Suprapubic skin (tissue), 4 donors: Measurements from ENCODE around the gene ARHGAP4.

Experiments used
- EP300 ChIP-seq: sonication (generic); formaldehyde crosslinking; IDR thresholded peaks from one replicate; pipeline ENCODE4 v1.6.1; 2017; ENCODE audit warnings: antibody characterized with exemption
- POLR2A ChIP-seq, 2 donors: fragments of 450-650 bp; IDR thresholded peaks; one replicate each; pipeline ENCODE4 v1.6.1; 2017; ENCODE audit warnings: antibody characterized with exemption in 2 of 2, mild to moderate bottlenecking in 2 of 2, moderate library complexity in 2 of 2
- POLR2AphosphoS5 ChIP-seq, 3 donors: sonication (generic); formaldehyde crosslinking; IDR thresholded peaks; one replicate each; pipeline ENCODE4 v1.6.1; 2017; ENCODE audit warnings: antibody characterized with exemption in 3 of 3
- TF ChIP-seq, protein P1 (sequence below), 2 donors: fragments of 200-600 bp in 1 of 2; fragments of 450-650 bp in 1 of 2; sonication (generic) in 1 of 2; IDR thresholded peaks; one replicate each; pipeline ENCODE4 v1.5.1; 2016 to 2019; ENCODE audit warnings: antibody characterized with exemption in 2 of 2, mild to moderate bottlenecking in 1 of 2, moderate library complexity in 1 of 2

DNA sequence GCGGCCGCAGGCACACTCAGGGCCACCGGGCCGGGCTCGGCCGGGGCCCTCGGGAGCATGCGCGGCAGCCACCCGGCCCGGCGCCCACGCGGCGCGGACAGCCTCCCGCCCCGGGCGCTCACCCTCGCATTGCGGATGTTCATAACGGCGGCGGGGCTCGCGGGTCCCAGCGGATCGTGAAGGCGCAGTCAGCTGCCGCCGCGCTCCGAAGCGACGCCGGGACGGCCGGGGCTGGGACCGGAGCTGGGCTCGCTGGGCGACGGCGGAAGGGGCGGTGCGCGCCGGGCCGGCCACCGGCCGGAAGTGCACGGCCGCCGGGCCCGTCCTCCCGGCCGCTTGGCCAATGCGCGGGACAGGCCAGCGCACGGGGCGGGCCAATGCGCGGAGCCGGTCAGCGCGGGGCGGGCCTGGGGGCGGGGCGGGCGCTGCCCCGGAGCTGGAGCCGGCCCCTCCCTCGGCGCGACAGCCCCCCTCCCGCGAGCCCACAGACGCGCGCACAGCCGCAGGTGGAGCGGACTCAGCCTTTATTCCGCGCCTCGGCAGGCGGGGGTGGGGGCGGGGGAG, 8.8 kb upstream of the ARHGAP4 start, which contains the start of gene NAA10:
- TF ChIP-seq, protein P1, sequence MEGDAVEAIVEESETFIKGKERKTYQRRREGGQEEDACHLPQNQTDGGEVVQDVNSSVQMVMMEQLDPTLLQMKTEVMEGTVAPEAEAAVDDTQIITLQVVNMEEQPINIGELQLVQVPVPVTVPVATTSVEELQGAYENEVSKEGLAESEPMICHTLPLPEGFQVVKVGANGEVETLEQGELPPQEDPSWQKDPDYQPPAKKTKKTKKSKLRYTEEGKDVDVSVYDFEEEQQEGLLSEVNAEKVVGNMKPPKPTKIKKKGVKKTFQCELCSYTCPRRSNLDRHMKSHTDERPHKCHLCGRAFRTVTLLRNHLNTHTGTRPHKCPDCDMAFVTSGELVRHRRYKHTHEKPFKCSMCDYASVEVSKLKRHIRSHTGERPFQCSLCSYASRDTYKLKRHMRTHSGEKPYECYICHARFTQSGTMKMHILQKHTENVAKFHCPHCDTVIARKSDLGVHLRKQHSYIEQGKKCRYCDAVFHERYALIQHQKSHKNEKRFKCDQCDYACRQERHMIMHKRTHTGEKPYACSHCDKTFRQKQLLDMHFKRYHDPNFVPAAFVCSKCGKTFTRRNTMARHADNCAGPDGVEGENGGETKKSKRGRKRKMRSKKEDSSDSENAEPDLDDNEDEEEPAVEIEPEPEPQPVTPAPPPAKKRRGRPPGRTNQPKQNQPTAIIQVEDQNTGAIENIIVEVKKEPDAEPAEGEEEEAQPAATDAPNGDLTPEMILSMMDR (IDR thresholded peaks at IDR 0.05), result no peak
- TF ChIP-seq POLR2A (IDR thresholded peaks at IDR 0.05) (no peak), POLR2AphosphoS5 (IDR thresholded peaks at IDR 0.05) (no peak), EP300 (no peak)
